Measurements from ENCODE around the gene MYH13. TPM values are rescaled to one million over a fixed set of nuclear protein-coding genes. Genes with fewer than 3 reads are reported as not detected.

MYH13 gene
- total and polyA plus RNA-seq, 9 donors: not detected

DNA sequence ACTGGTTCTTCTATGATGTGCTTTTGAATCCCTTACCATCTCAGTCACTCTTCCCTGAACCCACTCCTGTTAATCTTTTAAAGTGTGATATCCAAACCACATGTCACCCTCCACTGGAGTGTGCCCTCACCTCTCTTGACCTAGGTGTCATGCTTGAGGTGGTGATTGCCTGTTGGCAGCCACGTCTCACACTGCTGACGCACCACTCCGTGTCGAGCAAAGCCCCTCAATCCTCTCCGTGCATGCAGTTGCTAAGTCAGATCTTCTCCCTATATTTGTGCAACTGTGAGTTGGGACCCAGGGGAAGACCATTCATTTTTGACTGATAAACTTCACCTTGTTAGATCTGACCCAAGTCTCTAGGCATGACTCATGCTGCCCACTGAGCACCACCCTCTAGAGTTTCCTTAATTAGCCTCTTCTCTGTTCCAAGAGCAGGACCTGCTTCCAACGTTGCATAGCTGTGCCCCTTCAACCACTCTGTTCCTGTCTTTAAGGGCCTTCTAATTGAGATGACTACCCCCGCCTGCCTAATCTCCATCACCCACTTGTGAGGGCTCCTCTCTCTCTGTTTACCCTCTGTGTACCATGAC lies 2.7 kb downstream of the MYH13 start:
- Histone ChIP-seq H3K9me3 (no peaks in the 10 kb centered on the region), H3K27me3 (no peaks in the 10 kb centered on the region), H3K4me3 (no peak overlapping the region), H3K27ac (no peak overlapping the region), H3K4me1 (ENCODE audit: insufficient read depth) (no peaks in the 10 kb centered on the region), H3K36me3 (no peaks in the 10 kb centered on the region)
- no peak for TF ChIP-seq CTCF (IDR thresholded peaks at IDR 0.05)
- 84 to 88% (median 85%) methylated on average over 7 of the region's 7 CpGs for WGBS, 3 donors
- intact Hi-C loops (cut with DNase I): no loop called here
- no peak for DNase-seq

DNA sequence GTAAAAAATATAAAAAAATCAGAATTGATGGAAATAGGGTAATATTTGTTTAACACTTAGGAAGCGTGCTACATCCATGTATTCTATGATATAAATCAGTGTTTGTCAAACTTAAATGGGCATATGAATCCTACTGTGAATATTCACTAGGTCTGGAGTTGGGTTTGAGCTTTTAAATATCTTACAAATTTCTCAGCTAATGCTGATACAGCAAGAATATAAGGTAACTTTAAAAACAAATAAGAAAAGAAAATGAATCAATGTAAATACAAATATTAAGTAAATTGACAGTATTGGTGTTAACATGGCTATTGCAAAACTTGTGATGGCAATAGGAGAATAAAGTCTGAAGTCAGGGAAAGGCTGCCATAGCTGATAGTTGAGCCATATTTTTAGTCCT lies 3.6 kb downstream of the MYH13 start:
- intact Hi-C loops (cut with DNase I): no loop called here
- no peak for DNase-seq
- TF ChIP-seq POLR2A (IDR thresholded peaks at IDR 0.05): no peak
- TF ChIP-seq EP300 (IDR thresholded peaks at IDR 0.05): no peak
- no peak for TF ChIP-seq CTCF (IDR thresholded peaks at IDR 0.05)
- no peaks in the 10 kb centered on the region for H3K27me3 ChIP-seq
- 83 to 91% (median 90%) methylated on average over 1 of the region's 1 CpG for WGBS, 3 donors
- no peaks in the 10 kb centered on the region for H3K9me3 ChIP-seq
- H3K4me3 ChIP-seq: no peak overlapping the region
- no peaks in the 10 kb centered on the region for H3K36me3 ChIP-seq
- H3K4me1 ChIP-seq (ENCODE audit: insufficient read depth): no peaks in the 10 kb centered on the region
- H3K27ac ChIP-seq: no peak overlapping the region

GRCh38 chr17:10368561-10368960 lies 4.2 kb downstream of the MYH13 start:
- WGBS, 3 donors: 85 to 87% (median 87%) methylated on average over 3 of the region's 3 CpGs
- H3K36me3 ChIP-seq: no peaks in the 10 kb centered on the region
- TF ChIP-seq CTCF (IDR thresholded peaks at IDR 0.05) (no peak), POLR2A (IDR thresholded peaks at IDR 0.05) (no peak), EP300 (IDR thresholded peaks at IDR 0.05) (no peak)
- H3K27me3 ChIP-seq: no peaks in the 10 kb centered on the region
- no peak overlapping the region for H3K27ac ChIP-seq
- H3K4me1 ChIP-seq (ENCODE audit: insufficient read depth): no peaks in the 10 kb centered on the region
- H3K4me3 ChIP-seq: no peak overlapping the region
- DNase-seq: no peak
- H3K9me3 ChIP-seq: no peaks in the 10 kb centered on the region
- intact Hi-C loops (cut with DNase I): no loop called here

DNA sequence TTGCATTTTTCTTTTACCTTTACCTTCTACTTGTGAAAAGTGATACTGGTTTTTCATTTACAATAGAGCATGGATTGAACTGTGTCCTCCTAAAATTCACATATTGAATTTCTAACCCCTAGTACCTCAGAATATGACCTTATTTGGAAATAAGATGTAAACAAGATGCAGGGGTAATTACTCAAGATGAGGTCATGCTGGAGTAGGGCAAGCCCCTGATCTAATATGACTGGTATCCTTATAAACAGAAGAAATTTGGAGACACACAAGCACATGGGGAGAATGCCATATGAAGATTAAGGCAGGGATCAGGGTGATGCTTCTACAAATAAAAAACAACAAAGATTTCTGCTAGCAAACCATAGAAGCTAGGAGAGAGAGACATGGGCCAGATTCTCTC lies 12.2 kb downstream of the MYH13 start:
- Histone ChIP-seq H3K4me1 (ENCODE audit: insufficient read depth) (no peaks in the 10 kb centered on the region), H3K9me3 (no peaks in the 10 kb centered on the region), H3K4me3 (no peak overlapping the region), H3K27ac (no peak overlapping the region), H3K27me3 (no peaks in the 10 kb centered on the region), H3K36me3 (no peaks in the 10 kb centered on the region)
- TF ChIP-seq EP300 (IDR thresholded peaks at IDR 0.05) (no peak), CTCF (IDR thresholded peaks at IDR 0.05) (no peak), POLR2A (IDR thresholded peaks at IDR 0.05) (no peak)
- DNase-seq: no peak
- intact Hi-C loops (cut with DNase I): no loop called here
